Liver (tissue), 9 donors: ENCODE results near the gene RPUSD2. TPM values are rescaled to one million over a fixed set of nuclear protein-coding genes. Genes with fewer than 3 reads are reported as not detected.
A peak's percentile ranks its signal among the peaks of the same experiment; 100 is the strongest.

ENCODE experiments used
- DNase-seq: peaks from one replicate; pipeline ENCODE4 v3.0.0-alpha.2; 2017; ENCODE audit warnings: low spot score
- H3K27ac ChIP-seq, 2 donors: one replicate each; pipeline ENCODE4 v1.7.0; 2013; ENCODE audit warnings: inconsistent platforms in 2 of 2, low read length in 2 of 2, control low read depth in 1 of 2, low read depth in 1 of 2, mild to moderate bottlenecking in 1 of 2
- H3K27me3 ChIP-seq, 4 donors: one replicate each; pipeline versions ENCODE4 v1.6.1 to v1.7.0; 2013; ENCODE audit warnings: low read length in 3 of 4, inconsistent platforms in 1 of 4, mild to moderate bottlenecking in 1 of 4, moderate library complexity in 1 of 4; ENCODE audit not compliant: control insufficient read depth in 4 of 4, insufficient read depth in 4 of 4
- H3K36me3 ChIP-seq, 4 donors: one replicate each; pipeline versions ENCODE4 v1.6.1 to v1.7.0; 2013; ENCODE audit warnings: low read length in 3 of 4, mild to moderate bottlenecking in 3 of 4, low read depth in 1 of 4, moderate library complexity in 1 of 4; ENCODE audit not compliant: control insufficient read depth in 4 of 4, insufficient read depth in 3 of 4
- H3K4me1 ChIP-seq, 4 donors: one replicate each; pipeline versions ENCODE4 v1.6.1 to v1.7.0; 2013; ENCODE audit warnings: low read length in 3 of 4, mild to moderate bottlenecking in 3 of 4, moderate library complexity in 1 of 4; ENCODE audit not compliant: control insufficient read depth in 4 of 4, insufficient read depth in 4 of 4
- H3K4me3 ChIP-seq, 3 donors: one replicate each; pipeline versions ENCODE4 v1.6.1 to v1.7.0; 2013; ENCODE audit warnings: low read length in 3 of 3, control low read depth in 1 of 3, low read depth in 1 of 3, mild to moderate bottlenecking in 1 of 3
- H3K9ac ChIP-seq, 2 donors: one replicate each; pipeline ENCODE4 v1.7.0; 2013; ENCODE audit warnings: low read length in 2 of 2, mild to moderate bottlenecking in 2 of 2, moderate library complexity in 2 of 2, control low read depth in 1 of 2, low read depth in 1 of 2
- H3K9me3 ChIP-seq, 4 donors: one replicate each; pipeline versions ENCODE4 v1.6.1 to v1.7.0; 2013; ENCODE audit warnings: low read length in 3 of 4; ENCODE audit not compliant: control insufficient read depth in 4 of 4
- ATF3 ChIP-seq: IDR thresholded peaks from 2 replicates; pipeline ENCODE4 v1.6.1; 2016; ENCODE audit warnings: antibody characterized with exemption
- CTCF ChIP-seq: fragments of 150-350 bp; IDR thresholded peaks from 2 replicates; pipeline ENCODE4 v1.5.1; 2017; ENCODE audit warnings: improper control_type of control experiment, low read depth, low read length; ENCODE audit not compliant: missing input control
- FOXA1 ChIP-seq: IDR thresholded peaks from 2 replicates; pipeline ENCODE4 v1.6.1; 2016; ENCODE audit warnings: antibody characterized with exemption
- GABPA ChIP-seq, 2 donors: IDR thresholded peaks in 1 of 2; conservative IDR thresholded peaks in 1 of 2; 2 replicates each; pipeline ENCODE4 v1.6.1; 2016; ENCODE audit warnings: antibody characterized with exemption in 2 of 2, mild to moderate bottlenecking in 1 of 2, moderate library complexity in 1 of 2
- HNF4A ChIP-seq, 2 donors: conservative IDR thresholded peaks; 2 replicates each; pipeline ENCODE4 v1.6.1; 2016; ENCODE audit warnings: antibody characterized with exemption in 2 of 2, mild to moderate bottlenecking in 2 of 2
- HNF4G ChIP-seq: IDR thresholded peaks from 2 replicates; pipeline ENCODE4 v1.6.1; 2016; ENCODE audit warnings: antibody characterized with exemption
- JUND ChIP-seq, 2 donors: IDR thresholded peaks; 2 replicates each; pipeline ENCODE4 v1.6.1; 2016; ENCODE audit warnings: antibody characterized with exemption in 2 of 2
- MAX ChIP-seq: IDR thresholded peaks from 2 replicates; pipeline ENCODE4 v1.6.1; 2016; ENCODE audit warnings: antibody characterized with exemption
- RAD21 ChIP-seq, 2 donors: IDR thresholded peaks; 2 replicates each; pipeline ENCODE4 v1.6.1; 2016; ENCODE audit warnings: antibody characterized with exemption in 2 of 2, mild to moderate bottlenecking in 2 of 2
- RXRA ChIP-seq, 2 donors: IDR thresholded peaks; 2 replicates each; pipeline ENCODE4 v1.6.1; 2017 to 2018; ENCODE audit warnings: antibody characterized with exemption in 2 of 2, mild to moderate bottlenecking in 1 of 2
- SP1 ChIP-seq: IDR thresholded peaks from 2 replicates; pipeline ENCODE4 v1.6.1; 2018; ENCODE audit warnings: antibody characterized with exemption, mild to moderate bottlenecking
- TAF1 ChIP-seq: conservative IDR thresholded peaks from 2 replicates; pipeline ENCODE4 v1.6.1; 2016; ENCODE audit warnings: antibody characterized with exemption, mild to moderate bottlenecking
- YY1 ChIP-seq: IDR thresholded peaks from 2 replicates; pipeline ENCODE4 v1.6.1; 2016; ENCODE audit warnings: antibody characterized with exemption, mild to moderate bottlenecking
- WGBS: extraction: QIAGEN DNeasy Blood & Tissue Kit; methylation state at CpG from one replicate; pipeline ENCODE4 v1.1.7; 2013; 5-methylcytosine and 5-hydroxymethylcytosine counted together
- polyA plus RNA-seq, 2 donors: library from polyadenylated mRNA; stranded (reverse) in 1 of 2; unstranded in 1 of 2; fragments of 200-250 nt in 1 of 2; fragments of >200 nt in 1 of 2; fragmentation: Nextera tagmentation in 1 of 2; extraction: Ambion mirVana in 1 of 2; gene quantifications; one replicate each; pipeline versions ENCODE4 v1.2.1 to v1.2.3, GENCODE V29; 2013 to 2015
- total RNA-seq, 2 donors: library from RNA; depleted of rRNA; stranded (reverse); fragments of >200 nt; gene quantifications; one replicate each; pipeline ENCODE4 v1.2.3, GENCODE V29; 2014
- TF ChIP-seq, protein P1 (sequence below): IDR thresholded peaks from 2 replicates; pipeline ENCODE4 v1.6.1; 2016; ENCODE audit warnings: antibody characterized with exemption
- donor health status: healthy.
- donor health status: healthy.
- donor health status: healthy.
- donor health status: healthy.
- donor health status: healthy.

Gene RPUSD2
- total and polyA plus RNA-seq, 4 donors, result 5.3 to 7.6 (median 6.6) TPM

- 39% methylated on average over 2 of the region's 2 CpGs for WGBS
Measured at GRCh38 chr15:40584191-40584590, 15.1 kb downstream of the RPUSD2 start.

GRCh38 chr15:40590667-40591050, 21.6 kb downstream of the RPUSD2 start:
- no peaks in the 10 kb centered on the region for H3K36me3 ChIP-seq
- TF ChIP-seq HNF4A (conservative IDR thresholded peaks at IDR 0.05) (no peak), RAD21 (IDR thresholded peaks at IDR 0.05) (no peak), RXRA (IDR thresholded peaks at IDR 0.05) (no peak), GABPA (IDR thresholded peaks at IDR 0.05 in 1 of 2, conservative IDR thresholded peaks at IDR 0.05 in 1 of 2) (no peak), SP1 (no peak), MAX (no peak), TAF1 (no peak)
- H3K27me3 ChIP-seq, result no peaks in the 10 kb centered on the region
- DNase-seq, result no peak
- peaks cover 0 to 13% (median 9%) of the 10 kb centered on the region in 4 donors for H3K4me1 ChIP-seq
- no peak overlapping the region for H3K27ac ChIP-seq
- no peak overlapping the region for H3K9ac ChIP-seq
- no peak overlapping the region for H3K4me3 ChIP-seq
- no peaks in the 10 kb centered on the region for H3K9me3 ChIP-seq
- 66% methylated on average over 12 of the region's 12 CpGs for WGBS

More at GRCh38 chr15:40584191-40584590, 15.1 kb downstream of the RPUSD2 start:
- Histone ChIP-seq H3K27me3 (no peaks in the 10 kb centered on the region), H3K27ac (peak overlapping the region in 1 of 2 donors; percentile 37), H3K4me1 (peaks cover 1 to 13% (median 7%) of the 10 kb centered on the region in 4 donors), H3K36me3 (no peaks in the 10 kb centered on the region), H3K4me3 (no peak overlapping the region), H3K9me3 (no peaks in the 10 kb centered on the region), H3K9ac (no peak overlapping the region)
- DNase-seq, result no peak
- TF ChIP-seq SP1 (no peak), MAX (no peak), CTCF (no peak), RXRA (IDR thresholded peaks at IDR 0.05) (no peak), YY1 (no peak), RAD21 (IDR thresholded peaks at IDR 0.05) (no peak), ATF3 (no peak), HNF4G (no peak), TAF1 (no peak)
- TF ChIP-seq, protein P1, sequence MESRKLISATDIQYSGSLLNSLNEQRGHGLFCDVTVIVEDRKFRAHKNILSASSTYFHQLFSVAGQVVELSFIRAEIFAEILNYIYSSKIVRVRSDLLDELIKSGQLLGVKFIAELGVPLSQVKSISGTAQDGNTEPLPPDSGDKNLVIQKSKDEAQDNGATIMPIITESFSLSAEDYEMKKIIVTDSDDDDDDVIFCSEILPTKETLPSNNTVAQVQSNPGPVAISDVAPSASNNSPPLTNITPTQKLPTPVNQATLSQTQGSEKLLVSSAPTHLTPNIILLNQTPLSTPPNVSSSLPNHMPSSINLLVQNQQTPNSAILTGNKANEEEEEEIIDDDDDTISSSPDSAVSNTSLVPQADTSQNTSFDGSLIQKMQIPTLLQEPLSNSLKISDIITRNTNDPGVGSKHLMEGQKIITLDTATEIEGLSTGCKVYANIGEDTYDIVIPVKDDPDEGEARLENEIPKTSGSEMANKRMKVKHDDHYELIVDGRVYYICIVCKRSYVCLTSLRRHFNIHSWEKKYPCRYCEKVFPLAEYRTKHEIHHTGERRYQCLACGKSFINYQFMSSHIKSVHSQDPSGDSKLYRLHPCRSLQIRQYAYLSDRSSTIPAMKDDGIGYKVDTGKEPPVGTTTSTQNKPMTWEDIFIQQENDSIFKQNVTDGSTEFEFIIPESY, result no peak

- TF ChIP-seq GABPA (IDR thresholded peaks at IDR 0.05 in 1 of 2, conservative IDR thresholded peaks at IDR 0.05 in 1 of 2) (no peak), FOXA1 (no peak), RXRA (IDR thresholded peaks at IDR 0.05) (no peak), HNF4A (conservative IDR thresholded peaks at IDR 0.05) (no peak), ATF3 (no peak), TAF1 (no peak), YY1 (no peak), JUND (IDR thresholded peaks at IDR 0.05) (no peak)
- WGBS, result 72% methylated on average over 8 of the region's 8 CpGs
- H3K9ac ChIP-seq, result no peak overlapping the region
- H3K36me3 ChIP-seq, result no peaks in the 10 kb centered on the region
- DNase-seq, result no peak
- H3K27ac ChIP-seq, result no peak overlapping the region
- H3K27me3 ChIP-seq, result no peaks in the 10 kb centered on the region
- H3K9me3 ChIP-seq, result no peaks in the 10 kb centered on the region
- H3K4me1 ChIP-seq, result peaks cover 0 to 13% (median 9%) of the 10 kb centered on the region in 4 donors
- H3K4me3 ChIP-seq, result no peak overlapping the region
Measured at GRCh38 chr15:40591389-40591788, 22.3 kb downstream of the RPUSD2 start.
